DND-41 (cell line): ENCODE measurements around the gene ZSCAN10.

Experiments used
- EZH2 ChIP-seq: IDR thresholded peaks from 3 replicates; pipeline ENCODE4 v1.6.1; 2012; ENCODE audit warnings: borderline replicate concordance, low read depth, mild to moderate bottlenecking, moderate library complexity, low read length, inconsistent platforms; ENCODE audit not compliant: severe bottlenecking
- TF ChIP-seq, protein P1 (sequence below): IDR thresholded peaks from 2 replicates; pipeline ENCODE4 v1.5.1; 2012; ENCODE audit warnings: borderline replicate concordance, low read length, moderate library complexity, mild to moderate bottlenecking; ENCODE audit not compliant: poor library complexity, severe bottlenecking; ENCODE audit errors: extremely low read depth

DNA sequence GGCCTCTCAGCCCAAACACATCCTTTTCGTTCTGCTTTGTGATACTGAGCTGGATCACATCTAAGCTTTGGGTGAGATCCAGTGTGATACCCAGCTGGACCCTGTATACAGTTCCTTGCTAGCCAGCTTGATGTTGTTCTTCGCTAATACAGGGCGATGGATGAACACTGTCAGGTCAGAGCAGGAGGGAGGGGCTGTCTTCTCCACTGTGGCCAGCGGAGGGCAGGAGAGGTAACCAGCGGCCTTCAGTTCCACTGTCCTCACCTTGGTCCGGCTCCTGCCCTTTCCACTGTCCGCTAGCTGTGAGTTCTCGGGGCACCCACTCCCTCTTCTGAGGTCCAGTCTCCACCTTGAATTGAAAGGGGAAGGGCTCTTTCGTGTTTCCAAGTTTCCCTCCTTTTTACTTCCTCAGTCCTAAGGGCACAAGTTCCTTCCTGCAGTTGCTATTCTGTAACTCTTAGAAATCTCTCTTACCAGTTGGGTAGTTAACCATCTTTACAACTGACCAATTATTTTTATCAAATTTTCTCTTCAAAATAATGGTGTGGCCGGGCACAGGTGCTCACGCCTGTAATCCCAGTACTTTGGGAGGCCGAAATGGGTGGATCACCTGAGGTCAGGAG lies 32.8 kb upstream of the ZSCAN10 start:
- TF ChIP-seq, protein P1, sequence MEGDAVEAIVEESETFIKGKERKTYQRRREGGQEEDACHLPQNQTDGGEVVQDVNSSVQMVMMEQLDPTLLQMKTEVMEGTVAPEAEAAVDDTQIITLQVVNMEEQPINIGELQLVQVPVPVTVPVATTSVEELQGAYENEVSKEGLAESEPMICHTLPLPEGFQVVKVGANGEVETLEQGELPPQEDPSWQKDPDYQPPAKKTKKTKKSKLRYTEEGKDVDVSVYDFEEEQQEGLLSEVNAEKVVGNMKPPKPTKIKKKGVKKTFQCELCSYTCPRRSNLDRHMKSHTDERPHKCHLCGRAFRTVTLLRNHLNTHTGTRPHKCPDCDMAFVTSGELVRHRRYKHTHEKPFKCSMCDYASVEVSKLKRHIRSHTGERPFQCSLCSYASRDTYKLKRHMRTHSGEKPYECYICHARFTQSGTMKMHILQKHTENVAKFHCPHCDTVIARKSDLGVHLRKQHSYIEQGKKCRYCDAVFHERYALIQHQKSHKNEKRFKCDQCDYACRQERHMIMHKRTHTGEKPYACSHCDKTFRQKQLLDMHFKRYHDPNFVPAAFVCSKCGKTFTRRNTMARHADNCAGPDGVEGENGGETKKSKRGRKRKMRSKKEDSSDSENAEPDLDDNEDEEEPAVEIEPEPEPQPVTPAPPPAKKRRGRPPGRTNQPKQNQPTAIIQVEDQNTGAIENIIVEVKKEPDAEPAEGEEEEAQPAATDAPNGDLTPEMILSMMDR, result peak; percentile 84
- TF ChIP-seq EZH2, result no peak
